HEK293 (cell line): ENCODE measurements around the gene CASP12.

Experiments
- YY1 ChIP-seq: fragments of 450-650 bp; formaldehyde crosslinking; IDR thresholded peaks from 2 replicates; pipeline ENCODE4 v1.5.1; 2018; ENCODE audit warnings: missing biosample characterization, missing genetic modification characterization
- ZNF214 ChIP-seq: fragments of 450-650 bp; formaldehyde crosslinking; IDR thresholded peaks from 2 replicates; pipeline ENCODE4 v1.5.1; 2017; ENCODE audit warnings: missing biosample characterization, mild to moderate bottlenecking, missing genetic modification characterization, borderline replicate concordance
- ZNF335 ChIP-seq: fragments of 450-650 bp; formaldehyde crosslinking; conservative IDR thresholded peaks from 2 replicates; pipeline ENCODE4 v1.5.1; 2016; ENCODE audit warnings: missing biosample characterization, missing genetic modification characterization
- ZNF658 ChIP-seq: fragments of 450-650 bp; formaldehyde crosslinking; IDR thresholded peaks from 2 replicates; pipeline ENCODE4; 2016; ENCODE audit warnings: missing biosample characterization, missing genetic modification characterization
- TF ChIP-seq, protein P1 (sequence below): fragments of 450-650 bp; formaldehyde crosslinking; IDR thresholded peaks from 2 replicates; pipeline ENCODE4 v1.5.1; 2016; ENCODE audit warnings: missing biosample characterization, missing genetic modification characterization
- TF ChIP-seq, protein P2 (sequence below): IDR thresholded peaks from 2 replicates; pipeline ENCODE4 v1.6.1; 2011; ENCODE audit warnings: mild to moderate bottlenecking, low read depth, low read length, borderline replicate concordance
- TF ChIP-seq, protein P3 (sequence below): fragments of 450-650 bp; formaldehyde crosslinking; optimal IDR thresholded peaks from 2 replicates; pipeline ENCODE3; 2016; ENCODE audit warnings: missing biosample characterization, mild to moderate bottlenecking, missing genetic modification characterization

DNA sequence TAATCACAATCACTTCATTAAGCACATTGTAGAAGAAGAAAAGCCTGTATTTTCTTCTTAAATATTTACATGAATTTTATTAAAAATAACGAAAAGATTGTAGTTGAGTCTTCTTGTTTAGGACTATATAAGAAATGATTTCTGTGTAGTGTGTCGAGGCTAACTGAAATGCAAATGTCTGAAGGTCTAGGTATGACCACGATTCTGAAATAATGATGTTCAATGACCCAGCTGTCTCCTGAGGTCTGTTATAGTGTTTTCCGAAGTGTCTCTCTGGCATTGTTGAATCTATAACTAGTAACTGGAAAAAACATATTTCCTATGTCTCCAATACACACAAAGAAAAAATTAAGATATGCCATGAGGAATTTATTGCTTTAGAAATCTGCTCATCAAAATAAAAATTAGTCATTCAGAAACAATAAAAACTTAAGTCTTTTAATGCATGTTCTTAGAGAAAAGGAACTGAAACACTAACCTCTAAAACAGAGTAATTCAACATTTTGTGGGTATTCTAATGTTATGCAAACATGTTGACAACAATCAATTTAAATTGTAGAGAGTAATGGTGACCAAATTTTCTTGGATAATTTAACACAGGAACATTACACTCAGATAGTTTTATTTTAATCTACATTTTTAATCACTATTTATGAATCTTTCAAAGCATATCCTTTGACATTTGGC lies 55.0 kb downstream of the CASP12 start:
- TF ChIP-seq, protein P1, sequence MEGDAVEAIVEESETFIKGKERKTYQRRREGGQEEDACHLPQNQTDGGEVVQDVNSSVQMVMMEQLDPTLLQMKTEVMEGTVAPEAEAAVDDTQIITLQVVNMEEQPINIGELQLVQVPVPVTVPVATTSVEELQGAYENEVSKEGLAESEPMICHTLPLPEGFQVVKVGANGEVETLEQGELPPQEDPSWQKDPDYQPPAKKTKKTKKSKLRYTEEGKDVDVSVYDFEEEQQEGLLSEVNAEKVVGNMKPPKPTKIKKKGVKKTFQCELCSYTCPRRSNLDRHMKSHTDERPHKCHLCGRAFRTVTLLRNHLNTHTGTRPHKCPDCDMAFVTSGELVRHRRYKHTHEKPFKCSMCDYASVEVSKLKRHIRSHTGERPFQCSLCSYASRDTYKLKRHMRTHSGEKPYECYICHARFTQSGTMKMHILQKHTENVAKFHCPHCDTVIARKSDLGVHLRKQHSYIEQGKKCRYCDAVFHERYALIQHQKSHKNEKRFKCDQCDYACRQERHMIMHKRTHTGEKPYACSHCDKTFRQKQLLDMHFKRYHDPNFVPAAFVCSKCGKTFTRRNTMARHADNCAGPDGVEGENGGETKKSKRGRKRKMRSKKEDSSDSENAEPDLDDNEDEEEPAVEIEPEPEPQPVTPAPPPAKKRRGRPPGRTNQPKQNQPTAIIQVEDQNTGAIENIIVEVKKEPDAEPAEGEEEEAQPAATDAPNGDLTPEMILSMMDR (tag by site-specific recombination): no peak
- TF ChIP-seq ZNF214 (tag by site-specific recombination) (no peak), ZNF335 (tag by site-specific recombination) (no peak), YY1 (tag by site-specific recombination) (no peak), ZNF658 (tag by site-specific recombination) (no peak)
- TF ChIP-seq, protein P2, sequence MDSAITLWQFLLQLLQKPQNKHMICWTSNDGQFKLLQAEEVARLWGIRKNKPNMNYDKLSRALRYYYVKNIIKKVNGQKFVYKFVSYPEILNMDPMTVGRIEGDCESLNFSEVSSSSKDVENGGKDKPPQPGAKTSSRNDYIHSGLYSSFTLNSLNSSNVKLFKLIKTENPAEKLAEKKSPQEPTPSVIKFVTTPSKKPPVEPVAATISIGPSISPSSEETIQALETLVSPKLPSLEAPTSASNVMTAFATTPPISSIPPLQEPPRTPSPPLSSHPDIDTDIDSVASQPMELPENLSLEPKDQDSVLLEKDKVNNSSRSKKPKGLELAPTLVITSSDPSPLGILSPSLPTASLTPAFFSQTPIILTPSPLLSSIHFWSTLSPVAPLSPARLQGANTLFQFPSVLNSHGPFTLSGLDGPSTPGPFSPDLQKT: no peak
- TF ChIP-seq, protein P3, sequence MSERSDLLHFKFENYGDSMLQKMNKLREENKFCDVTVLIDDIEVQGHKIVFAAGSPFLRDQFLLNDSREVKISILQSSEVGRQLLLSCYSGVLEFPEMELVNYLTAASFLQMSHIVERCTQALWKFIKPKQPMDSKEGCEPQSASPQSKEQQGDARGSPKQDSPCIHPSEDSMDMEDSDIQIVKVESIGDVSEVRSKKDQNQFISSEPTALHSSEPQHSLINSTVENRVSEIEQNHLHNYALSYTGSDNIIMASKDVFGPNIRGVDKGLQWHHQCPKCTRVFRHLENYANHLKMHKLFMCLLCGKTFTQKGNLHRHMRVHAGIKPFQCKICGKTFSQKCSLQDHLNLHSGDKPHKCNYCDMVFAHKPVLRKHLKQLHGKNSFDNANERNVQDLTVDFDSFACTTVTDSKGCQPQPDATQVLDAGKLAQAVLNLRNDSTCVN (tag by site-specific recombination): no peak
